IMR-90 (cell line): ENCODE measurements around the gene IRF2.

Source experiments
- CHD1 ChIP-seq: IDR thresholded peaks from 2 replicates; pipeline ENCODE4 v1.6.1; 2012; ENCODE audit warnings: low read depth, low read length, improper control_type of control experiment
- CTCF ChIP-seq: conservative IDR thresholded peaks from 2 replicates; pipeline ENCODE4 v1.5.1; 2012; ENCODE audit warnings: mild to moderate bottlenecking, low read depth, low read length, improper control_type of control experiment
- NFE2L2 ChIP-seq: fragments of 150-350 bp; IDR thresholded peaks from 2 replicates; pipeline ENCODE4 v1.6.1; 2016; ENCODE audit warnings: low read depth, mild to moderate bottlenecking, low read length
- POLR2A ChIP-seq: IDR thresholded peaks from 2 replicates; pipeline ENCODE4 v1.6.1; 2012; ENCODE audit warnings: mild to moderate bottlenecking, low read depth, low read length
- RAD21 ChIP-seq: IDR thresholded peaks from 2 replicates; pipeline ENCODE4 v1.6.1; 2012; ENCODE audit warnings: low read length, improper control_type of control experiment
- RCOR1 ChIP-seq: IDR thresholded peaks from 2 replicates; pipeline ENCODE4 v1.6.1; 2012; ENCODE audit warnings: mild to moderate bottlenecking, low read length, improper control_type of control experiment; ENCODE audit not compliant: insufficient replicate concordance
- RFX5 ChIP-seq: IDR thresholded peaks from 2 replicates; pipeline ENCODE4 v1.8.0; 2012; ENCODE audit warnings: low read depth, mild to moderate bottlenecking, low read length, moderate library complexity
- SMC3 ChIP-seq: fragments of 150-350 bp; IDR thresholded peaks from 2 replicates; pipeline ENCODE4 v1.6.1; 2016; ENCODE audit warnings: low read depth, mild to moderate bottlenecking, antibody characterized with exemption, low read length, moderate library complexity
- USF2 ChIP-seq: fragments of 150-350 bp; IDR thresholded peaks from 2 replicates; pipeline ENCODE4 v1.6.1; 2017; ENCODE audit warnings: mild to moderate bottlenecking, antibody characterized with exemption, low read length, low read depth

GRCh38 chr4:184376126-184376838 lies 98.1 kb downstream of the IRF2 start:
- no peak for TF ChIP-seq CTCF
- no peak for TF ChIP-seq RFX5
- no peak for TF ChIP-seq RCOR1
- TF ChIP-seq POLR2A, result no peak
- TF ChIP-seq RAD21, result no peak
- no peak for TF ChIP-seq SMC3
- TF ChIP-seq NFE2L2, result no peak
- no peak for TF ChIP-seq USF2
- TF ChIP-seq CHD1, result no peak
